Measurements from ENCODE around the gene CCDC50.

DNA sequence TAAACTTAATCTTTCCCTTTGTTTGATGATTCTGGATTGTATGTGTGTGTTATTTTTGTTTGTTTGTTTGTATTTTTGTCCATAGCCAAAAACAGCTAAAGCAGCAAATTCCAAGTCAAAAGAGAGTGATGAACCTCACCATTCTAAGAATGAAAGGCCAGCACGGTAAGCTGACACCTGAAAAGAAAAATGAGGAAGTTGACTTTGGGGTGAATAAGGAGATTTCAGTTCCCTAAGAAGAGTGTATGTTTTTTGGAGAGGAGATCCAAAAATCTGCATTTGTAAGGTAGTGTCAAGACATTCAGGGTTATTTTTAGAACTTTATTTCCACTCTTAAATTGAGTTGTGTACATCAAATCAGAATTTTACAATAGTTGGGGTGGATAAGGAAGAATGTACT is 53.5 kb downstream of the CCDC50 start:
- TF ChIP-seq, protein P1, sequence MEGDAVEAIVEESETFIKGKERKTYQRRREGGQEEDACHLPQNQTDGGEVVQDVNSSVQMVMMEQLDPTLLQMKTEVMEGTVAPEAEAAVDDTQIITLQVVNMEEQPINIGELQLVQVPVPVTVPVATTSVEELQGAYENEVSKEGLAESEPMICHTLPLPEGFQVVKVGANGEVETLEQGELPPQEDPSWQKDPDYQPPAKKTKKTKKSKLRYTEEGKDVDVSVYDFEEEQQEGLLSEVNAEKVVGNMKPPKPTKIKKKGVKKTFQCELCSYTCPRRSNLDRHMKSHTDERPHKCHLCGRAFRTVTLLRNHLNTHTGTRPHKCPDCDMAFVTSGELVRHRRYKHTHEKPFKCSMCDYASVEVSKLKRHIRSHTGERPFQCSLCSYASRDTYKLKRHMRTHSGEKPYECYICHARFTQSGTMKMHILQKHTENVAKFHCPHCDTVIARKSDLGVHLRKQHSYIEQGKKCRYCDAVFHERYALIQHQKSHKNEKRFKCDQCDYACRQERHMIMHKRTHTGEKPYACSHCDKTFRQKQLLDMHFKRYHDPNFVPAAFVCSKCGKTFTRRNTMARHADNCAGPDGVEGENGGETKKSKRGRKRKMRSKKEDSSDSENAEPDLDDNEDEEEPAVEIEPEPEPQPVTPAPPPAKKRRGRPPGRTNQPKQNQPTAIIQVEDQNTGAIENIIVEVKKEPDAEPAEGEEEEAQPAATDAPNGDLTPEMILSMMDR (conservative IDR thresholded peaks at IDR 0.05; ENCODE audit: low read depth, low read length): no peak
- TF ChIP-seq EZH2 (IDR thresholded peaks at IDR 0.05; ENCODE audit: borderline replicate concordance, low read depth, low read length, poor library complexity, severe bottlenecking): no peak
